ENCODE measurements around the gene PCYT1A. TPM values are rescaled to one million over a fixed set of nuclear protein-coding genes. Genes with fewer than 3 reads are reported as not detected.

PCYT1A gene
- total and polyA plus RNA-seq, 10 of the 15 experiments (the other 5 are each of a cell fraction or from before 2014, with no cell fraction given), result 10.8 to 64.3 (median 48.6) TPM

GRCh38 chr3:196225763-196226364, 61.7 kb downstream of the PCYT1A start:
- TF ChIP-seq ZNF274 (IDR thresholded peaks at IDR 0.05; ENCODE audit: insufficient read depth, insufficient read length) (no peak), GABPA (IDR thresholded peaks at IDR 0.05; ENCODE audit: low read depth) (no peak), TCF12 (IDR thresholded peaks at IDR 0.05; ENCODE audit: low read depth, low read length) (no peak), ZNF384 (IDR thresholded peaks at IDR 0.05; ENCODE audit: borderline replicate concordance, low read depth, low read length) (no peak), CEBPB (IDR thresholded peaks at IDR 0.05; ENCODE audit: borderline replicate concordance in 1 of 2, low read depth in 2 of 2, low read length in 2 of 2) (no peak), CUX1 (IDR thresholded peaks at IDR 0.05; ENCODE audit: insufficient replicate concordance, low read depth, low read length) (no peak), ZBTB33 (IDR thresholded peaks at IDR 0.05) (no peak), SPI1 (IDR thresholded peaks at IDR 0.05; ENCODE audit: borderline replicate concordance, insufficient read depth, low read depth, low read length) (no peak)
- in situ Hi-C loops (cut with MboI), result no loop called here
- no peak for DNase-seq (ENCODE audit: low read depth, low spot score)
- no peak for FAIRE-seq
- no peak overlapping the region for H3K27ac ChIP-seq (ENCODE audit: control insufficient read depth, insufficient read depth)
- H3K27me3 ChIP-seq (replicated peaks in 1 of 2; ENCODE audit: control insufficient read depth in 2 of 2, insufficient read depth in 2 of 2, low read length in 1 of 2), result no peaks in the 10 kb centered on the region
- intact Hi-C loops (cut with micrococcal nuclease; ENCODE audit: unreplicated experiment), result no loop called here
- WGBS (ENCODE audit: insufficient coverage, insufficient replicate concordance, low lambda C conversion rate, missing lambda C conversion rate), result 75% methylated on average over 15 of the region's 15 CpGs
- H2AFZ ChIP-seq (ENCODE audit: control insufficient read depth, low read depth, low read length), result no peak overlapping the region
- POLR2A ChIA-PET, result no interaction called here
- H3K4me2 ChIP-seq (ENCODE audit: control insufficient read depth, insufficient read depth), result no peak overlapping the region
- no peak overlapping the region for H3K4me3 ChIP-seq
- SMC1A ChIA-PET (ENCODE audit: uncharacterized antibody, unreplicated experiment), result no interaction called here
- CTCF ChIA-PET, result interaction anchor here (1.7 kb wide), 1 partner anchor 10 kb away, joined by 5 read pairs; no protein-coding TSS in a partner anchor
- no peak for ATAC-seq
- no TSS peak for BruUV-seq (replicated peaks)
- H3K36me3 ChIP-seq (ENCODE audit: control insufficient read depth in 2 of 2, insufficient read depth in 2 of 2, low read length in 1 of 2), result no peaks in the 10 kb centered on the region
- no peaks in the 10 kb centered on the region for H3K4me1 ChIP-seq (ENCODE audit: control insufficient read depth, insufficient read depth, low read length)
- RAD21 ChIA-PET (ENCODE audit: unreplicated experiment), result no interaction called here
- no peaks in the 10 kb centered on the region for H3K79me2 ChIP-seq (ENCODE audit: control insufficient read depth, insufficient read depth, low read length)
- no peaks in the 10 kb centered on the region for H4K20me1 ChIP-seq (ENCODE audit: control insufficient read depth, insufficient read depth)
- H3K9me3 ChIP-seq (replicated peaks; ENCODE audit: control insufficient read depth, insufficient read depth, low read length), result no peaks in the 10 kb centered on the region
- H3K9ac ChIP-seq (ENCODE audit: control insufficient read depth, insufficient read depth, low read length), result no peak overlapping the region

Measured in GM12878 (cell line).